ENCODE measurements around the gene SNAPC1.
"Not testable (repeated sequence)": the region's sequence is repeated elsewhere in the genome, so short reads cannot be mapped to it uniquely, and the experiment has no call there.

DNA sequence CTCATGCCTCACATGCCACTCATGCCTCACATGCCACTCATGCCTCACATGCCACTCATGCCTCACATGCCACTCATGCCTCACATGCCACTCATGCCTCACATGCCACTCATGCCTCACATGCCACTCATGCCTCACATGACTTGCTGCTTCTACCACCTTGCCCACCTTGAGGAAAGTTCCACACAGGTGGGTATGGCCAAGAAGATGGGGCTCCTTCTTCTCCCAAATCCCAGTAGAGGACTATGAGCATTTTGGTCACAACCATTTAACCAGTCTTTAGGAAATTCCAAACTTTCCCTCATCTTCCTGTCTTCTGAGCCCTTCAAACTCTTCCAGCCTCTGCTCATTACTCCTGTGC lies 6.9 kb upstream of the SNAPC1 start:
- TF ChIP-seq, protein P1, sequence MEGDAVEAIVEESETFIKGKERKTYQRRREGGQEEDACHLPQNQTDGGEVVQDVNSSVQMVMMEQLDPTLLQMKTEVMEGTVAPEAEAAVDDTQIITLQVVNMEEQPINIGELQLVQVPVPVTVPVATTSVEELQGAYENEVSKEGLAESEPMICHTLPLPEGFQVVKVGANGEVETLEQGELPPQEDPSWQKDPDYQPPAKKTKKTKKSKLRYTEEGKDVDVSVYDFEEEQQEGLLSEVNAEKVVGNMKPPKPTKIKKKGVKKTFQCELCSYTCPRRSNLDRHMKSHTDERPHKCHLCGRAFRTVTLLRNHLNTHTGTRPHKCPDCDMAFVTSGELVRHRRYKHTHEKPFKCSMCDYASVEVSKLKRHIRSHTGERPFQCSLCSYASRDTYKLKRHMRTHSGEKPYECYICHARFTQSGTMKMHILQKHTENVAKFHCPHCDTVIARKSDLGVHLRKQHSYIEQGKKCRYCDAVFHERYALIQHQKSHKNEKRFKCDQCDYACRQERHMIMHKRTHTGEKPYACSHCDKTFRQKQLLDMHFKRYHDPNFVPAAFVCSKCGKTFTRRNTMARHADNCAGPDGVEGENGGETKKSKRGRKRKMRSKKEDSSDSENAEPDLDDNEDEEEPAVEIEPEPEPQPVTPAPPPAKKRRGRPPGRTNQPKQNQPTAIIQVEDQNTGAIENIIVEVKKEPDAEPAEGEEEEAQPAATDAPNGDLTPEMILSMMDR (IDR thresholded peaks at IDR 0.05) = not testable (repeated sequence)
- TF ChIP-seq POLR2AphosphoS5, POLR2A, EP300 (IDR thresholded peaks at IDR 0.05): not testable (repeated sequence)
